A549 treated with CORT108297 at 1 μM for 4 hours (cell line): Measurements from ENCODE around the gene KDM5A. TPM values are rescaled to one million over a fixed set of nuclear protein-coding genes. Genes with fewer than 3 reads are reported as not detected.

Experiments
- total RNA-seq: library from RNA; stranded (reverse); fragments of 200-300 nt; extraction: Qiagen RNA extraction; gene quantifications from 5 replicates; pipeline ENCODE4 v1.2.3, GENCODE V29; 2022

Gene KDM5A
- total RNA-seq, result 15.0 to 23.7 TPM (median 20.5 TPM) in 5 replicates

GRCh38 chr12:389142-390096 lies at the start of gene KDM5A:
Gene KDM5A (minus strand): TSS chr12:389320. CDS start chr12:389091, 229 bp downstream.

GRCh38 chr12:401235-402028 lies 12.3 kb upstream of the KDM5A start, which contains the start of gene CCDC77:
Gene CCDC77 (plus strand): TSS chr12:401644. CDS start chr12:409384, 7,740 bp downstream.

GRCh38 chr12:262817-263216 lies 126.3 kb downstream of the KDM5A start, which contains the start of gene SLC6A13:
Gene SLC6A13 (minus strand): TSS chr12:262836. CDS start chr12:260052, 2,784 bp downstream.

Other genes starting within 250 kb of the KDM5A start
- 0.51 to 1.1 TPM (median 0.69 TPM) in 5 replicates for gene SLC6A12, start 175.2 kb downstream of the KDM5A start, total RNA-seq
- 0.17 to 0.36 TPM (median 0.33 TPM) in 5 replicates for gene SLC6A13, start 126.5 kb downstream of the KDM5A start, total RNA-seq
- 11.2 to 15.0 TPM (median 12.6 TPM) in 5 replicates for gene CCDC77, start 12.3 kb upstream of the KDM5A start, total RNA-seq
- gene B4GALNT3, start 70.6 kb upstream of the KDM5A start, total RNA-seq, result 0.43 to 0.81 TPM (median 0.59 TPM) in 5 replicates